Activated CD4-positive, alpha-beta T cell treated with anti-CD3 and anti-CD28 coated beads for 1 hour (primary cell): Measurements from ENCODE around the gene RASEF.

Experiments
- DNase-seq: peaks from one replicate; pipeline ENCODE4 v3.0.0-alpha.2; 2020

RASEF gene

GRCh38 chr9:83047839-83048775 lies 14.8 kb downstream of the RASEF start:
- DNase-seq = no peak

DNA sequence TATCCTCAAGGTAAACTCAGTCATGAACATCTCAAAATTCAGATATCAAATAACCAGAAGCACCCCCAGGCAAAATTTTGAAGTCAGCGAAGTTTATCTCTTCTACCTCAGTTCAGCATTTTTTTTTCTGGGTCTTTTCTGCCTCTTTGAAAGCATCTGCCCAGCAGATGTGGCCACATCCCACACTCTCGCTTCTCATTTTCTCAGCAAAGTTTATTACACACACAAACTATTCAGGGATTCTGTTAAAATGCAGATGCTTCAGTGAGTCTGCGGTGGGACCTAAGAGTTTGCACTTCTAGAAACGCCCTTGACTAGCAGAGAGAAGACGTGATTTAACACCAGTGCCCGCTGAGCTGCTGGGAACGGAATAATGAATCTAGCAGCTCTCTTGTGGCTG lies 19.3 kb downstream of the RASEF start:
- DNase-seq = no peak

DNA sequence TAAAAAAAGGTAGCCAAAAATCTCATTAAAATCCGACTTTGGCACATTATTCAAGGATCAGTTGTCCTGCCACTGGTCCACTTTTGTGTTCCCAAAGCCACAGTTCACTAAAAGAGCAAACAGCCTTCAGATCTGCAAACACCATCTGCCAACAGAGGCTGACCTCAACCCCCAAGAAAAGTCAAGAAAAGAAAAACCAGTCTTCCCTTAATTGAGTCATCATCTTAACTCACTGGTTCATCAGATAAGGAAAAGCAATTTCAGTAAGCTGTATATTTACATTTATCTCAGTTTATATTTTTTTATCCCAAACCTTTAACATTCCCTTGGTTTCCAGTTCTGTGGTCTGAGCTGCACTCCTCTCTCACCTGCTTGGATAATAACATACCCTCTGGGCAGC lies 21.2 kb downstream of the RASEF start:
- DNase-seq = no peak

- no peak for DNase-seq
These were observed 23.6 kb downstream of the RASEF start for GRCh38 chr9:83039303-83039702.

GRCh38 chr9:83036043-83036442 lies 26.9 kb downstream of the RASEF start:
- DNase-seq = no peak

- no peak for DNase-seq
These were observed 27.8 kb downstream of the RASEF start for GRCh38 chr9:83035143-83035542.

- DNase-seq = no peak
These were observed 28.4 kb downstream of the RASEF start for GRCh38 chr9:83034587-83034986.

DNA sequence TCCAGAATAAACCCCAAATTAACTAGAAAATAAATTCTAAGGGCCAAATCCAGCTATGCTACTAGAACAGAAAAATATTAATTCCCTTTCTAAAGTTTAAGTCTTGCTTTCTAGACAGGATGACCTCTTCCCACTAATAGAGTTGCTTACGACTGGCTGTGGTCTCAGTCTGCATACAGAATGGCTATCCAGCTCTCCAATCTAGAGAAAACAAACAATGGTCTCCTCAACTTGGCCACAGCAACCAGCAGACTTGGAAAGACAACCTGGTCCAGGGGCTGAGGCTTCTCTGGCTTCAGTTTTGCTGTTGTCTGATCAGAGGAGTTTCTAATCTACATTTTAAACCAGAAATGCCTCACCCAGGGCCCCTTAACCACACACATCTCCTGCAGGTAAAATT lies 28.9 kb downstream of the RASEF start:
- DNase-seq = no peak

DNA sequence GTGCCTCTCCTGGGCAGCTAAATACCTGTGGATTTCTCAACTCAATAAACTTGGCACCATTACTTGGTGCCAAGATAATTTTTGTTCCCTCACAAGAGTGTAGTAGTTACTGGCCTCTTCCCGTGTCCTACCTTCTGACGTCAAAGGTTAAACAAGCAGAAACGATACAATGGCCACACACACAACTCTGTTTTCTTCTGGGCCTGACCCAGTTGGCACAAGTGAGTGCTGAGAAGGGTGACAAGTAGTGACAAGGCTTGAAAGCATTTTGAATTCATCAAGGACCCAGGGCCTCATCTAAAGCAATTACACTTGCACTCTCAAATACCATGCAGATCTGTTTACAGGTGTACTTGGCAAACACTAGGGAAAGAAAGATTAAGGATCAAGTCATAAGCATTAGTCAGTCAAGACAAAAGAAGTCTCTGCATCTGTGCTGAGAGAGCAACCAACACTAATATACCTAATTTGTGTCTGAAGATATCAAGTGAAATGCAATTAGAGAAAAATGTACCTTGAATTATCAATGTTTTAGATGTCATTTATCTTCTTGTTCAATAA lies 30.8 kb downstream of the RASEF start:
- no peak for DNase-seq

- DNase-seq = no peak
These were observed 32.4 kb downstream of the RASEF start for GRCh38 chr9:83030391-83031107.

DNA sequence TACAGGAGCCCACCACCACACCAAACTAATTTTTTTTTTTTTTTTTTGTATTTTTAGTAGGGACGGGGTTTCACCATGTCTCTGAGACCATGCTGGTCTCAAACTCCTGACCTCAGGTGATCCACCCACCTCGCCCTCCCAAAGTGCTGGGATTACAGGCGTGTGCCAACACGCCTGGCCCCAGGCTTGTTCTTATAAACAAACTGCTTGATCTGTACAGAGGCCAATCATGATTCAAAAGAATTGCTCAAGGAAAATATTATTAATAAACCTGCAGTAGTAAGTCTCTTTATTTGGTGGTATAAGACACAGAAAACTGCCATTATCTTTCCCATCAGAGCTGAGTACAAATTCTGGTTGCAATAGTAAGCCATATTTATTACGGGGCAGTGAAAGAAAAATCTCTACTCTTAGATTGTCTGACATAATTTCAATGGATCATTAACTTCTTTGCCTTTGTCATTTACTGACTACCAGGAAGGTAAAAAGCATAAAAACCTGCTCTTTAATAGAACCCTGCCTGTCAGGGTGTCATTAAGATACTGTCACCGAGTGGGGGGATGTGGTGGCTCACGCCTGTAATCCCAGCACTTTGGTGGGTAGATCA lies 33.3 kb downstream of the RASEF start:
- DNase-seq = no peak

DNA sequence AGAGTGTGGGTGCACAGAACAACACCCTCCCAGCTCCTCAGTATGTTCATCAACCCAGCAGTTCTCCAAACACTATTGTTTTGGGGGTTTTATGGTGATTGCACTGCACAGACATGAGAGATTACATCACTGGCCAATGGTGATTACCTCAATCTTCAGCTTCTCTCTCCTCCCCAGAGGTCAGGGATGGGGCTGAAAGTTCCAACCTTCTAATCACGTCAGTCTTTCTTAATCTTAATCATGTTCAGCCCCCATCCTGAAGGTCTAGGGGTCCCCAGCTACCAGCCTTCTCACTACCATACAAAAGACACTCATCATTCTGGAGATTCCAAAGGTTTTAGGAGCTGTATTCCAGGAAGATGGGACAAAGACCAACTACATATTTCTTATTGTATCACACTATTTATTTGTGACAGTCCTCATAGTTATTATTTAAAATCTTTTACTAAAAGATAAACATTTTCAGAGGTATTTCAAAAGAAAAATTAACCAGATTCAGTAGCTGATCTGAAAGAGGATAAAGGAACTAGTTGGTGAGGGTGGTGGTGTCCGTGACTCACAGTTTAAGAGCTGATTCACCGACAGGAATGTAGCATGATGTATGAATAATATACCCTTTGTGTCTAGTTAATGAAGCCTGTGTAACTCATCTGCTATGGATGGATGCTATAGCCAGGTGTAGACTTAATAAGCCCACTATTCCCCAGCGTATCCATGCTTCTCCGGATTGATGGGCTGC lies 35.6 kb downstream of the RASEF start:
- DNase-seq = no peak

DNA sequence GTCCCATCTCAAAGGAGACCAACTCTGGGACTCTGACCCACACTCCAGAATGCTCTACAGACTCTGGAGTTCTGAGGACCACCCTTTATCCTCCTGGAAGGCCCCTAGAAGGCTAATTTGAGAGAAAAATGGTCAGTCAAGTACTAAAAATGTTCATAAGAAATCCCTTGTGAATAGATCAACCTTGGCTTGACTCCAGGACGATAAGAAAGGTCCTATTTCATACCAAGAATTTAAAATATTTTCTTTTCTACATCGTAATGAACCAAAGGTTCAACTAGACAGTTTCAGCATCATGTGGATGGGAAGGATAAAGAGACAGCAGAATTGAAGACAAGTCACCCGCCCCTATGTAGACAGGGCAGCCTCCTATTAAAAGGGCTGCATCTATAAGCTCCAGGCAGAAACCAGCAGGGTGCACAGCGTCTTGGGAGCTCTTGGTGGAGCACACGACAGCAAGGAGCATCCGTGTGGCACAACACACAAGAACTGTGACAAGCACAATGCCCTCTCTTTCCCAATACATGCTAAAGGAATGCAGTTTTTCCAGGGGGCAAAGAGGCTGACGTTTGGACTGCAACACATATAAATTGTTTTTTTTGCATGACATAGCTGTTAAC lies 38.3 kb downstream of the RASEF start:
- no peak for DNase-seq

- no peak for DNase-seq
These were observed 39.8 kb downstream of the RASEF start for GRCh38 chr9:83023151-83023550.

- DNase-seq = no peak
These were observed 42.1 kb downstream of the RASEF start for GRCh38 chr9:83020864-83021263.

DNA sequence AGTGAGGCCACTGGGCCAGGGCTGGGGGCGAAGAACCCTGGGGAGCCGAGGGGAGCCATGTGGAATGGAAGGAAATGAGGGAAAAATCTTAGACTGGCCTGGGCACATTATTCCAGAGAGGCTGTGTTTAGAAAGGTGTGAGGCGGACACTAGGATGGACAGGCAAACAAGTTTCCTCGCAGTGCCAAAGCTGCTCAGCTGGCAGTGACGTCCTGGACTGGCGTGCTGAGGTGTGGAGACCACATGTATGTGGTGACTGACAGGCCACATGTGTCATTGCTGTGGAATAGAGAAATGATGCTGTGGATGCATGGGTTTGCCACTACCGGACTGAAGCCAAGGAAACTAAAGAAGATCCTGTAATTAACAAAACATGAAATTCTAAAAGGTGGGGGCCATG lies 42.6 kb downstream of the RASEF start:
- no peak for DNase-seq

- no peak for DNase-seq
These were observed 43.7 kb downstream of the RASEF start for GRCh38 chr9:83019246-83019645.

GRCh38 chr9:83015897-83016296 lies 47.0 kb downstream of the RASEF start:
- DNase-seq = no peak

GRCh38 chr9:83013867-83014605 lies 48.9 kb downstream of the RASEF start:
- DNase-seq = no peak

DNA sequence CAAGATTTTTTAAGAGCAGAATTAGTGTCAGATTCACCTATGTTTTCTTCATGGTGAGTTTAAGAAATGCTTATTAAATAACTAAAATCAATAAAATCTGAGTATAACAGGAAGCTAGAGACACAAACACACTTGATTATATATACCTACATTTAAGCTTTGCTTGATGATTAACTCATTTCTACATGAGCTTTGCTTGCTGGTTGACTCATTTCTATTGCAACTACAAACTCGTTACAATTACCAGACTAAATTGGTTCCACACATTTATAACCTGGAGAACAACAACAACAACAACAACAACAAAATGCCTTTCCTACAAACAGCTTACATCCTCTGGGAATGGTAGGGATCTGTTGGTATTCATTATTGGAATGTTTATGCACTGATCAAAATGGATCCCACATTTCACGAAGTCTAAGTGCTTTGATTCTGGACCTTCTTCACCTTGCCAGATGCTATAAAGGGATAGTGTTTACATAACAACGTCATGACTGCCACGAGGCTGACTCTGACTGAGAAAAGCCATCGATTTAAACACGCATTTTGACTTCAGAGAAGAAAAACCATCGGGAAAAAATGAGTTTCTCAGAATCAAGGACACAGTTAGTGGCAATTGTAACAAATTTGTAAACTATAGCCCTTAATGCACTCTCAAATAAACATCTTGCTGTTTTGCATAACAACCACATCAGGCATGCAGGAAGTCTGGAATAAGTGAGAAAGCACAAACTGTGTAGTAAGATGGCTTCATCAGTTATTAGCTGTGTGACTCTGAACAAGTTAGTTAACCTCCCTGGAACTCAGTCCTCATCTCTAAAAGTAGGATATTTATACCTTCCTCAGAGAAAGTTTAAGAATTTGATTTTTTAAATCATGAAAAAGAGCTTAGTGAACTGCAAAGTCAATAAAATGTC lies 49.8 kb downstream of the RASEF start:
- no peak for DNase-seq
